CD1c-positive myeloid dendritic cell (primary cell): ENCODE measurements around the gene TXLNB.

Experiments
- DNase-seq: peaks from one replicate; pipeline ENCODE4 v3.0.0-alpha.2; 2016; ENCODE audit errors: extremely low spot score

The TXLNB gene

GRCh38 chr6:139291813-139292619 lies at the start of gene TXLNB:
Gene TXLNB, minus strand, starts transcription at chr6:139291998. Its CDS starts 3,099 bp downstream, at chr6:139288899.
- peak; percentile 70 for DNase-seq

GRCh38 chr6:139341060-139341459 lies 49.3 kb upstream of the TXLNB start:
- no peak for DNase-seq

- peak; percentile 64 for DNase-seq
Observed at GRCh38 chr6:139338795-139339194, 47.0 kb upstream of the TXLNB start.

GRCh38 chr6:139337830-139338229 lies 46.0 kb upstream of the TXLNB start:
- DNase-seq: peak; percentile 86

- peak; percentile 38 for DNase-seq
Observed at GRCh38 chr6:139337001-139337400, 45.2 kb upstream of the TXLNB start.

- DNase-seq: peak; percentile 42
Observed at GRCh38 chr6:139336488-139336887, 44.7 kb upstream of the TXLNB start.

- DNase-seq: no peak
Observed at GRCh38 chr6:139335447-139336210, 43.8 kb upstream of the TXLNB start.

- peak; percentile 62 for DNase-seq
Observed at GRCh38 chr6:139334806-139335446, 43.1 kb upstream of the TXLNB start.

GRCh38 chr6:139330826-139331500 lies 39.2 kb upstream of the TXLNB start:
- DNase-seq: no peak

- no peak for DNase-seq
Observed at GRCh38 chr6:139330306-139330705, 38.5 kb upstream of the TXLNB start.

GRCh38 chr6:139329224-139329623 lies 37.4 kb upstream of the TXLNB start:
- DNase-seq: no peak

GRCh38 chr6:139327038-139327437 lies 35.2 kb upstream of the TXLNB start:
- peak; percentile 54 for DNase-seq

- no peak for DNase-seq
Observed at GRCh38 chr6:139325686-139326085, 33.9 kb upstream of the TXLNB start.

GRCh38 chr6:139325125-139325524 lies 33.3 kb upstream of the TXLNB start:
- peak; percentile 70 for DNase-seq

- no peak for DNase-seq
Observed at GRCh38 chr6:139324301-139324555, 32.4 kb upstream of the TXLNB start.

- DNase-seq: peak; percentile 76
Observed at GRCh38 chr6:139323511-139324300, 31.9 kb upstream of the TXLNB start.

GRCh38 chr6:139320081-139320480 lies 28.3 kb upstream of the TXLNB start:
- DNase-seq: no peak

GRCh38 chr6:139316622-139317317 lies 25.0 kb upstream of the TXLNB start:
- no peak for DNase-seq

- no peak for DNase-seq
Observed at GRCh38 chr6:139313784-139314545, 22.2 kb upstream of the TXLNB start.

GRCh38 chr6:139313229-139313628 lies 21.4 kb upstream of the TXLNB start:
- no peak for DNase-seq
